Omental fat pad (tissue), 4 donors: ENCODE results near the gene MAGI1. TPM values are rescaled to one million over a fixed set of nuclear protein-coding genes. Genes with fewer than 3 reads are reported as not detected.

ENCODE experiments used
- ATAC-seq: fragments of 150-250 bp; one replicate; pipeline ENCODE4 v1.9.1; 2016; ENCODE audit warnings: mild to moderate bottlenecking, moderate library complexity; ENCODE audit not compliant: low FRiP score
- DNase-seq: peaks from one replicate; pipeline ENCODE4 v3.0.0-alpha.2; 2019; ENCODE audit warnings: low spot score
- total RNA-seq, 4 donors: library from RNA; depleted of rRNA; stranded (reverse); fragments of >200 nt; gene quantifications; one replicate each; pipeline ENCODE4 v1.1.0, GENCODE V29; 2016
- TF ChIP-seq, protein P1 (sequence below), 3 donors: fragments of 450-650 bp; IDR thresholded peaks; one replicate each; pipeline ENCODE4 v1.5.1; 2016 to 2017; ENCODE audit warnings: antibody characterized with exemption in 3 of 3, mild to moderate bottlenecking in 3 of 3, moderate library complexity in 2 of 3

MAGI1 gene
- total RNA-seq, 4 donors from 2014 or later = 22.9 to 38.8 (median 34.3) TPM

DNA sequence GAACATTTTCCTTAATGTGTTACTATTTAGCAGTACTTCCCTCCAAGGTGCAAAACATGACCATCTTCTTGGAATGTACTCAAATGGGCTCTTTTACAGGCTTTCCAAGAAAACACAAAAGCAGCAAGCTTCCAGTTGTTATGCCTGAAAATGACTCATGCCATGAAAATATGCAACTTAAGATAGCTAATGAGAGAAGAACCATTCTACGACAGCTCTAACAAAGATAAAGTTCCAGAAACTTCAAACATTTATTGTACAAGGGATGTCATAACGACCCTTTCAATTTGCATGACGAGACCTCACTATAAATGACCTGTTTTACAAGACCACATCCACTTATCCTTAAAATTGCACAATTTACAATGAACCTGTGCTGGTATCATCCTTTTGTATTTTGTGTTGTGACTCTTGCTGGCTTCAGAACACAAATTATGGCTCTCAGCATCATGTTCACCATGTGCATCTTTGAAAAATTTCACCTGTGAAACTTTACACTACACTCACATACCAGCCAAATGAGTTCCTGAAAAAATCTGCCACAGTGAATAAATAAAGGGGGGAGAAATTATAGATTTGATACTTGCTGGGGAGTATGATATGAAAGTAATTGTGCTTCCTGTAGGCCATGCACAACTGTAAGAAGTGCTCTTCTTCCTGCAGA, 433.7 kb downstream of the MAGI1 start:
- TF ChIP-seq, protein P1, sequence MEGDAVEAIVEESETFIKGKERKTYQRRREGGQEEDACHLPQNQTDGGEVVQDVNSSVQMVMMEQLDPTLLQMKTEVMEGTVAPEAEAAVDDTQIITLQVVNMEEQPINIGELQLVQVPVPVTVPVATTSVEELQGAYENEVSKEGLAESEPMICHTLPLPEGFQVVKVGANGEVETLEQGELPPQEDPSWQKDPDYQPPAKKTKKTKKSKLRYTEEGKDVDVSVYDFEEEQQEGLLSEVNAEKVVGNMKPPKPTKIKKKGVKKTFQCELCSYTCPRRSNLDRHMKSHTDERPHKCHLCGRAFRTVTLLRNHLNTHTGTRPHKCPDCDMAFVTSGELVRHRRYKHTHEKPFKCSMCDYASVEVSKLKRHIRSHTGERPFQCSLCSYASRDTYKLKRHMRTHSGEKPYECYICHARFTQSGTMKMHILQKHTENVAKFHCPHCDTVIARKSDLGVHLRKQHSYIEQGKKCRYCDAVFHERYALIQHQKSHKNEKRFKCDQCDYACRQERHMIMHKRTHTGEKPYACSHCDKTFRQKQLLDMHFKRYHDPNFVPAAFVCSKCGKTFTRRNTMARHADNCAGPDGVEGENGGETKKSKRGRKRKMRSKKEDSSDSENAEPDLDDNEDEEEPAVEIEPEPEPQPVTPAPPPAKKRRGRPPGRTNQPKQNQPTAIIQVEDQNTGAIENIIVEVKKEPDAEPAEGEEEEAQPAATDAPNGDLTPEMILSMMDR (IDR thresholded peaks at IDR 0.05) = no peak
- ATAC-seq (peak; percentile 85), DNase-seq (no peak)

DNA sequence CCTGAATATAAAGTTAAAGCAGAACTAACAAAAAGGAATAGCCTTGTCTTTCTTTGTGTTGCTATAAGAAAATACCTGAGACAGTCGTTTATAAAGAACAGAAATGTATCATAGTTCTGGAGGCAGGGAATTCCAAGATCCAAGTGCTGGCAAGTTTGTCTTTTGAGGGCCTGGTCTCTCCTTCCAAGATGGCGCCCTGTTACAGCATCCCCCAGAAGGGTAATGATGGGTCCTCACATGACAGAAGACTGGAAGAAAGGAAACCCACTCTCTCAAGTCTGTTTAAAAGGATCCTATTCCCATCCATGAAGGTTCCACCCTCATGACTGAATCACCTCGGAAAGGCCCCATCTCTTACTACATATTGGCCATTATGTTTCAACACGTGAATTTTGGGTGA, 435.1 kb downstream of the MAGI1 start:
- ATAC-seq (no peak), DNase-seq (no peak)
- TF ChIP-seq, protein P1 (IDR thresholded peaks at IDR 0.05) = no peak

DNA sequence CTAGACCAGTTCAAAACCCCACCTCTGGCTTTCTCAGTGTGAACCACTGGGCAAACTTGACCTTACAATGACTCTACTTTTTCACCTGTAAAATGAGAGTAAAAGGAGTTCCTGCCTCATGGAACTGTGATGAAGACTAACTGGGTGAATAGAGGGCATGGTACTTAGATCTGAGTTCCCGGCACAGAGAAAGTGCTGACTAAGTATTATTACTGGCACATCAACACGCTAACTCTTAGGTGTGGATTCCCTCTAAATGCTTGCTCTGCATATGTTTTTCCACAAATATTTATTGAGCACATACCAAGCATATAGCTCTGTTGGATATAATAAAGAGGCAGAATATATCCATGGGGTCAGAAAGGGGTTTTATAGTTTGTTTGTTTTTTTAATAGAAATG, 437.8 kb downstream of the MAGI1 start:
- ATAC-seq (no peak), DNase-seq (no peak)
- TF ChIP-seq, protein P1 (IDR thresholded peaks at IDR 0.05) = no peak

DNA sequence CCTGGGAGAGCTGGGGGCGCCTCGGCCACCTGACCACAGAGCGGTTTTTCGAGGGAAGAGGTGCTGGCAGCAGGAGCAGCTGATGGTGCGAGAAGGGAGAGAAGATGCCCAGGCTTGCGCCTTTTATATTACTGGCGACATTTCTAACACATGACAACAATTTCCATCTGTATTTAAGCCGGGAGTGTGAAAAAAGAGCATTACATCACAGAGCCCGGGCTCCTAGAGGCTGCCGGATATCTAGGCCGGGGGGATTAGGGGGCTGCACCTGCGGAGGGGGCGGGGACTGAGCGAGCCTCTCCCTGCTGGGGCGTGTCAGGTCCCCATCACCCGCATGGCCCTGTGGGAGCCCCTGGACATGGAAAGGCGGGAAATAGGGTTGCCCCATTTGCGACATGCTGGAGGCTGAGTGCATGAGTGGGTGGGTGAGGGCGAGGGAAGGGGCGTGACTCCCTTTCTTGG, 440.7 kb downstream of the MAGI1 start:
- TF ChIP-seq, protein P1 (IDR thresholded peaks at IDR 0.05) = no peak
- DNase-seq (no peak), ATAC-seq (no peak)

DNA sequence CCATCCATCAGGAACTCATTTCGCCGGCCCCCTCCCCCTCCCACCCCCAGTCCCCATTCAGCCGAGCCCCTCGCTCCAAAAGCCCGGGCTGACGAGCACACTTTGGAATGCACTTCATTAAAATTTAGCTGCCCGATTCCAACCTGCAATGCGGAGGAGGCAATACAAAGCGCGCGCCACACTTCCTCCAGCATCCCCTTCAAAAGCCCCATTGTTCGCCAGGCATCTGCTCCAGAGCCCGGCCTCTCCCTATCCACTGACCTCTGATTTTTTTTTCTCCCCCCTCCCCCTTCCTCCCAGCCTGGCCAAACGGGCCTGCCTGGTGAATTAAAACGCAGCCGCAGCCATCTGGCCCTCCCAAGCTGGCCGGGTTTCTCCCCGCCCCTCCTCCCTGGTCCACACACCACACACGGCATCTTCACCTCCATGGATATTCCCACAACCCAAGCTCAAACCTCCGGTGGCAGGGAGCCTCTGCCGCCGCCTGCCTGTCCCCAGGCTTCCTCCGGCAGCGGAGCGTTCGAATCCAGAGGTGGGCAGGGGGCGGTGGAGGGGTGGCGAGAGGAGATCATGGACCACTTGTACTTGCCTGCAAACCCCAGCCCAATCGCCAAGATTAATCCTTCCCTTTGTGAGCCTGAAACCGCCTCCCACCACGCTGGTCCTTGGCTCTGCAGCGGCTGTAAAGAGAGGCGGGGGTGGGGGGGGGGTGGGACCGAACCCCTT, 441.3 kb downstream of the MAGI1 start:
- TF ChIP-seq, protein P1 (IDR thresholded peaks at IDR 0.05) = no peak
- DNase-seq (no peak), ATAC-seq (peak; percentile 27)

DNA sequence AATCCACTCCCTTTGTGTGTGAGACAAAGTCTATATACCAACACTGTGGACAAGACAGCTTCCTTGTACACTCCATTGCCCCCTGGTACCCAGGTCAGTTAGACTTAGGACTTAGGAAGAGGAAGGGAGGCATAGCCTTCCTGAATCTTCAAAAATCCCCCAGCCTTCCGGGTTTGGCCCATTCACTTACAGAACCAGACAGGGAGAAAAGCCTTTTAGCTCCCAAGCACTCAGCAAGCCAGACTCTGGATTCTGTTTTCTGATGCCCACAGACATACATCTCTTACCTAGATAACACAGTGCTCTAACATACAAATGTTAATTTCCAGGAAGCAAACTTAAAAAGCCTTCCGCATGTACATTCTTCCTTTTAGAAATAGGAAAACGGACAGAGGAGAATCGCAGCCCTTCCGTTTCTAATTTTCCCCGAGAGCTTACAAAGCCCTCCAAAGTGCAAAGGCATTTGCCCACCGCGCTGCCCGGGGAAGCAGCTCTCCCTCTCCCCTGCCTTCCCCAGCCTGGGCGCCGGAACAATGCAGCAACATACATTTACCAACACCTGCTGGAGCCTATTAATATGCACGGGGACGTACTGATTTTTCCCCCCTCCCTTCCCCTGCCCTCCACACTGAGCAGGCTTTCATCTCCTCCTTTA, 442.0 kb downstream of the MAGI1 start:
- TF ChIP-seq, protein P1 (IDR thresholded peaks at IDR 0.05) = no peak
- DNase-seq = no peak
- no peak for ATAC-seq
